Skin epidermis (tissue), 12 donors: Measurements from ENCODE around the gene OTOP2.

Experiments
- H3K27ac ChIP-seq, 21 experiments: fragments of 200-600 bp; sonication (generic) in 11 of 21; one replicate each; pipeline ENCODE4 v1.5.0; 2020; ENCODE audit warnings: mild to moderate bottlenecking in 3 of 21, inconsistent platforms in 2 of 21, moderate library complexity in 2 of 21
- H3K4me3 ChIP-seq, 7 experiments: fragments of 200-600 bp; sonication (generic) in 2 of 7; one replicate each; pipeline ENCODE4 v1.5.0; 2020; ENCODE audit warnings: inconsistent platforms in 2 of 7, mild to moderate bottlenecking in 2 of 7, moderate library complexity in 1 of 7

Gene OTOP2, protein sequence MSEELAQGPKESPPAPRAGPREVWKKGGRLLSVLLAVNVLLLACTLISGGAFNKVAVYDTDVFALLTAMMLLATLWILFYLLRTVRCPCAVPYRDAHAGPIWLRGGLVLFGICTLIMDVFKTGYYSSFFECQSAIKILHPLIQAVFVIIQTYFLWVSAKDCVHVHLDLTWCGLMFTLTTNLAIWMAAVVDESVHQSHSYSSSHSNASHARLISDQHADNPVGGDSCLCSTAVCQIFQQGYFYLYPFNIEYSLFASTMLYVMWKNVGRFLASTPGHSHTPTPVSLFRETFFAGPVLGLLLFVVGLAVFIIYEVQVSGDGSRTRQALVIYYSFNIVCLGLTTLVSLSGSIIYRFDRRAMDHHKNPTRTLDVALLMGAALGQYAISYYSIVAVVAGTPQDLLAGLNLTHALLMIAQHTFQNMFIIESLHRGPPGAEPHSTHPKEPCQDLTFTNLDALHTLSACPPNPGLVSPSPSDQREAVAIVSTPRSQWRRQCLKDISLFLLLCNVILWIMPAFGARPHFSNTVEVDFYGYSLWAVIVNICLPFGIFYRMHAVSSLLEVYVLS

DNA sequence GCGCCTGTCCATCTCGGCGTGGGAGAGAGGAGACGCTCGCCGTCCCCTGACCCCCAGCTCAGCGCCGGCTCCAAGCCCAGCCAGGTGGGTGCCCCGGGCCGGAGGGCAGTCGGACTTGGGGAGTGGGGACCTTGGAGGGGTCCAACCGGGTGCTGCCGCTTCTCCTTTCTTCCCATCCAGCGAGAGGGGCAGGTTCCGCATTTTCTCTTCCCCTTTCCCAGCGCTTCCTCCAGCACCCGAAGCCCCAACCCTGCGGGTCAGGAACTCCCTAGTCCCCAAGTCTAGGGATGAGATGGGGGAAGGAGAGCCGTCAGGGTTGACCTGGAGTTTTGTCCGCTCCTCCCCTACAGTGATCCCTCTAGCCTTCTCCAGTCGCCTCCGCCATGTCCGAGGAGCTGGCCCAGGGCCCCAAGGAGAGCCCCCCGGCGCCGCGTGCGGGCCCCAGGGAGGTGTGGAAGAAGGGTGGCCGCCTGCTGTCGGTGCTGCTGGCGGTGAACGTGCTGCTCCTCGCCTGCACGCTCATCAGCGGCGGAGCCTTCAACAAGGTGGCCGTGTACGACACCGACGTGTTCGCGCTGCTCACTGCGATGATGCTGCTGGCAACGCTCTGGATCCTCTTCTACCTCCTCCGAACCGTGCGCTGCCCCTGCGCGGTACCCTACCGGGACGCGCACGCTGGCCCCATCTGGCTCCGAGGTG is at the start of gene OTOP2:
OTOP2 (plus strand) TSS at position 24 of the 699 bp plus-strand sequence; CDS start at position 384, 360 bp downstream.
- Histone ChIP-seq H3K27ac (peak within 1 kb of the TSS in 2 of 21 experiments; percentile 4 to 7), H3K4me3 (peak within 1 kb of the TSS in 6 of 7 experiments; percentile 2 to 43 (median 16))

DNA sequence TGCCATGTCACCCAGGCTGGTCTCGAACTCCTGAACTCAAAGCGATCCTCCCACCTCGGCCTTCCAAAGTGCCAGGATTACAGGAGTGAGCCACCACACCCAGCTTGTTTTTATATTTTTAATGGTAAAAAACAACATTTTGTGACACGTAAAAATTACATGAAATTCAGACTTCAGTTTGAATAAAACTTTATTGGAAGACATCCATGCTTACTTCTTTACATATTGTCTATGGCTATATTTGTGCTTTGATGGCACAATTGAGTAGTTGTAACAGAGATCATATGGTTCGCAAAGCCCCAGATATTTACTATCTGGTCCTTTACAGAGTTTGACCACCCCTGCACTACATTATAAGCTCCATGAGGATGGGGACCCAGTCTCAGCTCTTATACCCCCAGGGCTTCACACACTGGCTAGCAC is 49.4 kb upstream of the OTOP2 start:
- H3K4me3 ChIP-seq: no peak overlapping the region
- H3K27ac ChIP-seq: no peak overlapping the region

DNA sequence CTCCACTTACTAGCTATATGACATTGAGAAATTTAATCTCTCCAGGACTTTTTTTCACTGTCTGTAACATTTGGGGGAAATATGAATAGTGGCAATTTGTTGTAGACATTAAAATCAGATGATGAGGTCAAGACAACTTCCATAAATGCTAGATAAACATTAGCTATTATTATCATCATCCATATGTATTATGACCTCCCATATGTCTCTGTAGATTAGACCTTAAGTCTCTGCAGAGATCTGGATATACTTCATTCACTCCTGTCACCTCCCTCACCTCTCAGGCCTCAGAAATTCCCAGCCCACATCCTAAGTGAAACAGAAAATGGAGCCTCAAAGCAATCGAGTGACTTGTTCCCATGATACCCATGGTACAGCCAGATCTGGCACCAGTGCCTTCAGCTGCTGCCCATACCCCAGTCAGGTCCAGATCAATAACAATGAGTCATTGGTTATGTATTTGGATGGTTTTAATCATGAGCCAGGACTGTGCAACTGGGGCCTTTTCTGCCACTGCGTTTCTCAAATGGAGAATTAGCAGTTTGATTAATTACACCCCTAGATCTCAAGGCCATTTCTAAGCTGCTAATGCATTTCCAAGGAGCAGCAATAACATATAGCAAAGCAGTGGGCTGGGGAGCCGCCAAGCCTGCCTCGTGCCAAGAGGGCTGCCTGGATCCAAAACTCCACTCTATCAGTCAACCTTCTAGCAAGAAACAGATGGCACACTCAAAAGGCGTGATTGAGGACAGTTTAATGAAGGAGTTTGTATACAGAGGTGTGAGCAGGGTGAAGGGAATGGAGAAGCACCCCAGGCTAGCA is 48.7 kb upstream of the OTOP2 start:
- no peak overlapping the region for H3K27ac ChIP-seq
- H3K4me3 ChIP-seq: no peak overlapping the region

DNA sequence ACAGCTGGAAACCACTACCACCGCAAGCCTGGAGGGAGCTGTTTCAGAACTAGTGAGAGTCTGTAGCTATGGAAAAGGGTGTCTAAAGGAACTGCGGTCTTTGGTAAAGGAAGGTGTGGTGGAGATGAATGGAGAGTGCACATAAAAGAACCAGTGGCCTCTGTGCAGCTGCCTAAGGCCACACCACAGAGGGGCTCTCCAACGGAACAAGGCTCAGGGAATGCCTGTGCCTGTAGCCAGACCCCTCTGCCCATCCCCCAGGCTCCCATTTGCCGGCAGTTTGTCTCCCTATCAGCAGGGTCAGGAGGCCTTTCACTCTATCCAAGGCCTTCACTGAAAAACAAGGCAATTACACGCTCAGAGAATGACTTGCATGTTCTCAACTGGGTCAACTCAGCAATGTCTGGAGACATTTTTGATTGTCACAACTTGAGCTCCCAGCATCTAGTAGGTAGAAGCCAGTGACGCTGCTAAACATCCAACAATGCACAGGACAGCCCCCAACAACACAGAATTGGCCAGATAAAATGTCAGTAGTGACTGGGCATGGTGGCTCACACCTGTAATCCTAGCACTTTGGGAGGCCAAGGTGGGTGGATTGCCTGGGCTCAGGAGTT is 48.0 kb upstream of the OTOP2 start:
- Histone ChIP-seq H3K4me3 (no peak overlapping the region), H3K27ac (no peak overlapping the region)

DNA sequence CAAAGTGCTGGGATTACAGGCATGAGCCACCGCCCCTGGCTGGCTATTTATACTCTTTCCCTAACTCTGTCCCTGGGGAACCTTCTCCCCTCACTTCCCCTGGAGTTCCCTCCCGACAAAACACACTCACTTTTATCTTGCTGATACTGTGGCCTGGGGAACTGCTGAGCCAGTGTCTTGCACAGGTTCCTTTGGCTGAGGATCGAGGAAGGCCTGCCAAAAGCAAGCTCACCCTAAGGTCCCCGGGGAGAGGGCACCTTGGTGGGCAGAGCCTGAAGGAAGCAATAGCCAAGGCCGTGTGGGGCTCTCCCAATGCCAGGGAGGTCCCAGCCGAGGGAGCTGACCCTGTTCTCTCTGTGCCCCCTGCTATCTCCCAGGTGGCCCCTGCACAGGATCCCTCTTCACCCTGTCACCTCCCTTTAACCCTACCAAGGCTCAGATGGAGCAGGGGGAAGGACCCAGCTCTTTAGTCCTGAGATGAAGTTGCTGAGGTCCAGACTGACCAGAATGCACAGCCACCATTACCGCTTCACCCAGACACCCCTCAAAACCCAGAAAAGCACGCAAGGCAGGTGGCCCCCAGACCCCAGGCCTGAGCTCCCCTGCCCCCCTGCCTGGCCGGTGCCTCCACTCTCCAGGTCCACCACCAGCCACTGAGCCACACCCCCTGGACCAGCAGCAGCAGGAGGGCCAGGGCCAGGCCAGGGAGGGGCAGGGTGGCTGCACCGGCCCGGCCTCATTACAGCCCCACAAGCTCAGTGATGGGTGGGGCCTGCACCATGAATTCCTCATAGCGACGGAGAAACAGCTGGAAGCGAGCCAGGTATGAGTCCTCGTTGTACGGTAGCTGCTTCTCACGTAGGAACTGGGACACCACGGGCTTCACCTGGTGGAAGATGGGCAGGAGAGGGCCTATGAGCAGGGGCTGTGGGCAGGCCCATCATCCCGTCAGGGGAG is 46.2 kb upstream of the OTOP2 start:
- no peak overlapping the region for H3K4me3 ChIP-seq
- peak overlapping the region in 1 of 21 experiments; percentile 23 for H3K27ac ChIP-seq

DNA sequence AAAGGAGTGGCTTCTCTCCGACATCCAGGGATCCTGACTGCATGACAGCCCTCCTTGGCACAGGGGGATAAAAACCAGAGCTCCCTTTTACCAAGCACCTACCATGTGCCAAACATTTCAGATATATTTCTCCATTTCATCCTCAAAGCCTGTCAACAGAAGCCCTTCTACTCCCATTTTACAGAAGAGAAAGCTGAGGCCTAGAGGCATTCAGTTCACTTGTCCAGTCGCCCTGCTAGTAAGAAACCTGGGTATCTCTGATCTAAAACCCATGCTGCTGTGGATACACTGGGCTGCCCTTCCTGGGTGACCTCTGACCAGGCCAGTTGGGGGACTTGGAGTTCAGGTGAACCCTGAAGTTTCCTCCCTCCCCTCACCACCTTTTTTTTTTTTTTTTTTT is 45.4 kb upstream of the OTOP2 start:
- H3K4me3 ChIP-seq: no peak overlapping the region
- no peak overlapping the region for H3K27ac ChIP-seq

DNA sequence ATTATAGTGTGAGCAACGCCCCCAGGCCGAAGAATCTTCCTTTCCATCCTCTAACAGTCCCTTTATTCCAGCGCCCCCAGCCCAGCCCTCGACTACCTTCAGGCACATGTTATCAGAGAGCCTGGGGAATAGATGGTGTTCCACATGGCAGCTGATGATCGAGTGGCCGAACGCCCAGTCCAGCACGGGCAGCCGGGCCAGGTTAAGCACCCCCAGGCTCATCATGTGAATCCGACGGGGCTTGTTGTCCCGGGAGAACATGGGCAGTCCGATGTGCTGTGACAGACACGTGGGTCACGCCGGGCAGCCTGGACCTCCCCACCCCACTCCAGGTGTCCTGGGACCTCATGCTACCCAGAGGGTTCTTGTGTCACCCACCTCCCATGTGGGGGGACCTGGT is 44.8 kb upstream of the OTOP2 start:
- no peak overlapping the region for H3K27ac ChIP-seq
- H3K4me3 ChIP-seq: no peak overlapping the region

DNA sequence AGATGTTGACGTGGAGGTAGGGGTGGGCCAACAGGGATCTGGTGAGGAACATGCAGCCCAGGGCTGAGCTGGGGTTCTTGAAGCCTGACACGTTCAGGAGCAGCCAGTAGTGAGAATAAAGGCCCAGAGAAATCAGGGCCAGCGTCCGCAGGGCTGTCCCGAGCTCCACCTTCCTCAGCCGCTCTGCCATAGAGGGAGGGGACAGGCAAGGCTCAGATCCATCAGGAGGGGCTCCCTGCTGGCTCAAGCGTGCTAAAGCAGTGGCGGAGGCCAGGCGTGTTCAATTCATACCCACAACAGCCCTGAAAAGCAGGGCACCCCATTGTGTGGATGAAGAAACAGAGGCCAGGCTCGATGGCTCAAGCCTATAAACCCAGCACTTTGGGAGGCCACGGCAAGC is 43.0 kb upstream of the OTOP2 start:
- Histone ChIP-seq H3K4me3 (no peak overlapping the region), H3K27ac (no peak overlapping the region)

DNA sequence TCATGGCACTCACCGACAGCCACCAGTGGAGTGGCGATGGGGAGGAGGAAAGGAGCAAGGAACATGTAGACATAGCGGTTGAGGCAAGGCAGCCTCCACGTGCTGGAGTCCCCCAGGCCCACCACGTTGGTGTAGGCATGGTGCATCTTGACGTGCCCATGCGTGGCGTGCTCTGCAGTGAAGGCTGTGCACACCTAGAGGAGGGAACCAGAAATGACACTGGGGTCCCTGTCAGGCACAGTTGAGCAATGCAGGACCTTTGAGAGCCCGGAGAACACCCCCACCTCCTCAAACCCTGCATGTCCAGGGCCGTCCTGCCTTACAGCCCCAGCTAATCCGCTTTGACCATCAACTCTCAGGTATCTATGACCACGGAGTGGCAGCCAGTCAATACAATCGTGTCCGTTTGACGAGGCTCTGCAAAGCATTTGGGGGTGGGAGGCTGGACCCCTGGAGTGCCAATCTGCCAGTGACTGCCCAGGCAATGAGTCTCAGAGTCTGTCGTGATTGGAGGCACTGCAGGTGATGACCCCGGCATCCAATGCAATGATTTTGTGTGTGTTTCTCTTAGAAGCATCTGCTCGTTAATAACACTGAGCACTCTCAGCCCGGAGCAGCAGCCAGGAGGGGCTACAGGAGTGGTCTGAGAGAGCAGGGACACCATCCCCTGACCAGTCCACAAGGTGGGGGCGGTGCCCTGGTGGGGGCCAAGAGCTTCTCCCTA is 41.4 kb upstream of the OTOP2 start:
- Histone ChIP-seq H3K4me3 (no peak overlapping the region), H3K27ac (no peak overlapping the region)

DNA sequence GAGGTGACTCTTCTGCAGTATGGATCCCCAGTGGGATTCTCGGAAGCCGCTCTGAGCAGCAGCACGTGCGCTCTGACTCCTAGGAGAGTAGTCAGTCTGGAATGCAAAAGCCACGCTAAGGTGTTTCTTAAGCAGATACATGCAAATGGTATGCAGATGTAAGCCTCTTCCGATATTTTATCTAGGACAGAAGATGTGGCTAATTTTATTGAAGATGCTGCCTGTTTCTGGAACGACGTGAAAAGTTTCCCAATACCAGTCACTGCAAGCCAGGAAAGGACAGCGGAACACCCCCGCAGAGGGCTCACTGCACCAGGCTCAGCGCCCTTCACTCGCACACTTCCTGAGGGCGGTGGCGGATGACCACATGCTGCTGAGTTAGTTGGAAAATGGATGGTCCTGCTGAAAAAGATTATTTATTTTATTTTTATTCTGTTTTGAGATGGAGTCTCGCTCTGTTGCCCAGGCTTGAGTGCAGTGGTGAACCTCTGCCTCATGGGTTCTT is 40.8 kb upstream of the OTOP2 start:
- no peak overlapping the region for H3K4me3 ChIP-seq
- H3K27ac ChIP-seq: no peak overlapping the region

DNA sequence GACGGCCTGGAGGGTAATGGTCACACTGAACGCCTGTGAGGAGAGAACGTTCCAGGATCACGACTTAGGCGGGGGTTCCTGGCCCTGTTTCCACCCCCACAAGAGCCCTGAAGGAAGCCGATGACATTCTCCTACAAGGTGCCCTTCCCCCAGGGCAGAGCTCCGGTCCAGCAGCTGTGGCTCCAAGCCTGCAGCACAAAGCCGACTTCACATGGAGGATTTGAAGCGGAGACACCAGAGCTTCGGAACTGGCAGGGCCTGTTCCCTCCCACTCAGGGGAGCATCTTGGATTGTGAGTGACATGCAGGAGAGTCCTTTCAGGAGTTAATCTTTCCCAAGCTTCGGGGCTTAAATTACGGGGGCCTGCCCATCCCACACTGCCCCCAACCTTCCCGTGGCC is 35.6 kb upstream of the OTOP2 start:
- H3K27ac ChIP-seq: no peak overlapping the region
- no peak overlapping the region for H3K4me3 ChIP-seq

DNA sequence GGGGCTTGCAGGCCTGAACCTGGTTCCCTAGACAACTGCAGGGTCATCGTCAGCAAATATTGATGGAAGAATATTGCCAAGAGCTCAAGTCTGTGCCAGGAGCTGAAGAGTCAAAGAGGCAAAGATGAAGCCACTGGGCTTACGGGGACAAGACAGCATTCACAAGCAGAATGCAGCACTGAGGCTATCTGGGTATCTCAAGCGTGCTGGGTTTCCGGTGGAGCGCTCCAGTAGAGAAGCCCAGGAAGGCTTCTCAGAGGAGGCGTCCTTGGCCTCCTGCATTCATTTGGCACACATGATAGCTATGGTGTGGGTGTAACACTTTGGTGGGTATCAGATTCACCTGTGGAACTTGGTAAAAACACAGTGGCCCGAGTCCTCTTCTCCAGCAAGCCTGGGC is 33.5 kb upstream of the OTOP2 start:
- H3K27ac ChIP-seq: no peak overlapping the region
- no peak overlapping the region for H3K4me3 ChIP-seq

DNA sequence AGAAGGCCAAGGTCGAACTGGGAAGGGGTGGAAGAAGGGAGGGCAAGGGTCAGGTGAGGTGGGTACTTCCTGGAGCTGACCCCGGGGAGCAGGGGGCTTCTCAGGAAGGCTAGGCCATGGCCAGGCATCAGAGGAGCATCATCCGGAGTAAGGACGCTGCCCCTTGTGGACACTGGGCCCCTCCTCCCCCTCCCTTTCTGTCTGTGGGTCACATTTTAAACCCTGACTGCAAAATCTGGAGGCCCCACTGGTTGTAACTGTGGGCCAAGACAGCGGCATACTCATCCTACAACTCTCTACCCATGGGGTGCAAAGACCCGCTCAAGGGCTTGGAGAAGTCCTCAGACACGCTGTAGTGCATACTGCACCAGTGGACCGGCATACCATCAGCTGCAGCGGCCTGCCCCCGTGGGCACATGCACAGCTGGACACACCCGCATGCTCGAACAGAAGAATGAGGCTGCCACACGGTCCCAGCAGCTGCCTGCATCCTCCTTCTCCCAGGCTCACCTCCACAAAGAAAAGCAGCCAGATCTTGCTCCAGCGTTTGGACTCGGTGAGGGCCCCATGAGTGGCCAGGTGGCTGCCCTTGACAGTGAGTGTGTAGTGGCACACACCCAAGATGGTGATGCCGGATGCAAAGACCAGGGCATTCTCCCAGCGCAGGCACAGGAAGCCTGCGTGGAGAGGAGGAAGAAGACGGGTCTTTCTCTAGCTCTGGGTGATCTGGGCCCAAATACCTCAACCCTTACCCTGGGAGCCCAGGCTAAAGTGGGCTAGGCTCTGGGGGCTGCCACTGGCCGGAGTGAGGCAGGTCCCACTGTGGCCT is 31.8 kb upstream of the OTOP2 start:
- no peak overlapping the region for H3K27ac ChIP-seq
- peak overlapping the region in 2 of 7 experiments; percentile 21 to 43 for H3K4me3 ChIP-seq

DNA sequence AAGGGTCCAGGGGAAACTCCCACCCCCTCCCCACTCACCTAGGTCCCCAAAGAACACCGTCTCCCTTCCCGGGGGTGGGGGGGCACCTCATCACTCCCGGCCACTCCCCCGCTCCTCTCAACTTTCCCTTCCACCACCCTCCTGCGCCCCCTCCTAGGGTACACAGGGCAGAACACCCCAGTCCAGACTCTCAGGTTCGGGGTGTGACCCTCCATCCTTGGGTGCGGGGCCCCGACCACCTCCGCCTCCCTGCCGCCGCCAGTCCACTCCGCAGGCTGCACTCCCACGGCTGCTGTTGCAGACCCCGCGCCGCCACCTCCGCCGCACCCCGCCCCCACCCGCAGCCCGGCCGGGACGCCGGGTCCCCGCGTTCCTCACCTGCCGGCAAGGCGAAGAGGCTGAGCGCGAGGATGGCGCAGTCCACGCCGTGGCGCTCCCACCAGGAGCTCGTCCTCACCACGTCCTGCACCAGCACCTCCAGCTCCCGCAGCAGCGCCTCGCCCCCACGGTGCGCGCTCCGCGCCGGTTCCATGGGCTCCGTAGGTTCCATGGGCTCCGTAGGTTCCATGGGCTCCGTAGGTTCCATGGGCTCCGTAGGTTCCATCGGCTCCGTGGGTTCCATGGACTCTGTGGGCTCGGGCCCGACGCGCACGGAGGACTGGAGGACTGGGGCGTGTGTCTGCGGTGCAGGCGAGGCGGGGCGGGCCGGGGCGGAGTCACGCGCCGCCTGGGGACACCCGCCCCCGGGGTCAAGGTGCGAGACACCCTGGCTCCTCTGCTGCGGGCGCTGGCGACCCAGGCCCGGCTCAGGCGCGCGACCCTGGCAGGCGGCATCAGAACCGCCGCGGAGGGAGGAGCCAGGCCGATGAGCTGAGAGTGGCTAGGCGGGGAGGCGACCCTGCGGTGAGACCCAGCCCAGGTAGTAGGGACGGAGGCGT is 30.8 kb upstream of the OTOP2 start, which contains the start of gene FADS6:
FADS6 (minus strand) TSS at position 660 of the 938 bp plus-strand sequence; CDS start at position 622, 38 bp downstream.
- H3K27ac ChIP-seq: no peak within 1 kb of the TSS
- H3K4me3 ChIP-seq: peak within 1 kb of the TSS in 5 of 7 experiments; percentile 21 to 43 (median 32)

DNA sequence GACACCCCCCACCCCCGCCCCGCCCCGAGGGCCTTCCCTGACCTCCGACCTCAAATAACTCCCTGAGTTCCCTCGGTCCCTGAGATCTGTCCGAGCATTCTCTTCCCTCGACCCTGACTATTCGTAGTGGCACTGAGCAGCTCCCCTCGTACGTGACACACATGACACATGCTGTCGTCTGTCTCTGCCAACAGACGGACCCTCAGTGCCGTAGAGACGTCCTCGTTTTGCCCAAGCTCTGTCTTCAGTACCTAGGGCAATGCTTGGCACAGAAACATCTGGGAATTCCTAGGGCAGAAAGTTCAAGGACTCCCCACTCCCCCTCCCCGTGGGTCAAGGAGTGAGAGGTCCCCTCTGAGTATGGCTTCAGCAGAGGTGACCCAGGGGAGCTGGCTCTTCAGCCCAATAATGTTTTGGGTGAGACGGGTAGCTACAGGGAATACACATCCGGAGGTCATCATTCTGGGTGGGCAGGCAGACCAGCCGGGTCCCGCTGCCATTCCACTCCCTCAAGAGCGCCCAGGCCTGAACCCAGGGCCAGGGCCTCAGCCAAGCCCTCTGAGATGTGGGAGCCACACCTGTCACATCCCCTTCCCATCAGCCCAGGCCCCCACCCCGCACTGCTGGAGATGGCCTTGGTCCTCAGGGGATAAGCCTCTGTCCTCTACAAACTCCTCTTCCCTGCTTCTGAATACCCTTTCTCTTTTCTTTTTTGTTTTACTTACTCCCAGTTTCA is 30.0 kb upstream of the OTOP2 start:
- no peak overlapping the region for H3K27ac ChIP-seq
- peak overlapping the region in 5 of 7 experiments; percentile 21 to 43 (median 32) for H3K4me3 ChIP-seq
